ENCODE results near the gene EZR.

- TF ChIP-seq, protein P1, sequence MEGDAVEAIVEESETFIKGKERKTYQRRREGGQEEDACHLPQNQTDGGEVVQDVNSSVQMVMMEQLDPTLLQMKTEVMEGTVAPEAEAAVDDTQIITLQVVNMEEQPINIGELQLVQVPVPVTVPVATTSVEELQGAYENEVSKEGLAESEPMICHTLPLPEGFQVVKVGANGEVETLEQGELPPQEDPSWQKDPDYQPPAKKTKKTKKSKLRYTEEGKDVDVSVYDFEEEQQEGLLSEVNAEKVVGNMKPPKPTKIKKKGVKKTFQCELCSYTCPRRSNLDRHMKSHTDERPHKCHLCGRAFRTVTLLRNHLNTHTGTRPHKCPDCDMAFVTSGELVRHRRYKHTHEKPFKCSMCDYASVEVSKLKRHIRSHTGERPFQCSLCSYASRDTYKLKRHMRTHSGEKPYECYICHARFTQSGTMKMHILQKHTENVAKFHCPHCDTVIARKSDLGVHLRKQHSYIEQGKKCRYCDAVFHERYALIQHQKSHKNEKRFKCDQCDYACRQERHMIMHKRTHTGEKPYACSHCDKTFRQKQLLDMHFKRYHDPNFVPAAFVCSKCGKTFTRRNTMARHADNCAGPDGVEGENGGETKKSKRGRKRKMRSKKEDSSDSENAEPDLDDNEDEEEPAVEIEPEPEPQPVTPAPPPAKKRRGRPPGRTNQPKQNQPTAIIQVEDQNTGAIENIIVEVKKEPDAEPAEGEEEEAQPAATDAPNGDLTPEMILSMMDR (IDR thresholded peaks at IDR 0.05; ENCODE audit: low read length), result no peak
- no peak for TF ChIP-seq EZH2 (optimal IDR thresholded peaks at IDR 0.05; ENCODE audit: low read depth, low read length)
- no peak for TF ChIP-seq EZH2phosphoT487 (IDR thresholded peaks at IDR 0.05; ENCODE audit: low read length)
These were observed 54.2 kb downstream of the EZR start for GRCh38 chr6:158764926-158765325.
